Small intestine (tissue), 7 donors: Measurements from ENCODE around the gene ATRX. TPM values are rescaled to one million over a fixed set of nuclear protein-coding genes. Genes with fewer than 3 reads are reported as not detected.
"Not testable (repeated sequence)": the region's sequence is repeated elsewhere in the genome, so short reads cannot be mapped to it uniquely, and the experiment has no call there.

Experiments used
- DNase-seq, 2 donors: peaks; one replicate each; pipeline versions ENCODE4 v3.0.0 to v3.0.0-alpha.2; 2013
- FAIRE-seq: peaks from 2 replicates; lab custom pipeline; 2012; peaks lifted over from hg19 to GRCh38; lab: Jason Lieb, UNC
- H3K27ac ChIP-seq, 3 donors: one replicate each; pipeline ENCODE4 v1.5.1; 2013; ENCODE audit warnings: low read length in 2 of 3, mild to moderate bottlenecking in 2 of 3, control low read depth in 1 of 3, inconsistent platforms in 1 of 3, low read depth in 1 of 3, moderate library complexity in 1 of 3
- H3K27me3 ChIP-seq, 3 donors: one replicate each; pipeline ENCODE4 v1.6.1; 2013; ENCODE audit warnings: low read length in 3 of 3, inconsistent platforms in 1 of 3; ENCODE audit not compliant: control insufficient read depth in 3 of 3, insufficient read depth in 3 of 3
- H3K36me3 ChIP-seq, 3 donors: one replicate each; pipeline ENCODE4 v1.6.1; 2013; ENCODE audit warnings: low read length in 3 of 3, inconsistent platforms in 1 of 3, low read depth in 1 of 3, mild to moderate bottlenecking in 1 of 3, moderate library complexity in 1 of 3; ENCODE audit not compliant: control insufficient read depth in 3 of 3, insufficient read depth in 2 of 3
- H3K4me1 ChIP-seq, 3 donors: one replicate each; pipeline ENCODE4 v1.6.1; 2013; ENCODE audit warnings: low read length in 2 of 3, inconsistent platforms in 1 of 3, low read depth in 1 of 3, mild to moderate bottlenecking in 1 of 3, moderate library complexity in 1 of 3; ENCODE audit not compliant: control insufficient read depth in 3 of 3, insufficient read depth in 2 of 3
- H3K4me3 ChIP-seq, 3 donors: one replicate each; pipeline ENCODE4 v1.5.1; 2013; ENCODE audit warnings: low read length in 3 of 3, control low read depth in 1 of 3, inconsistent platforms in 1 of 3, low read depth in 1 of 3, mild to moderate bottlenecking in 1 of 3, moderate library complexity in 1 of 3
- H3K9me3 ChIP-seq, 2 donors: one replicate each; pipeline ENCODE4 v1.6.1; 2013; ENCODE audit warnings: low read depth in 1 of 2, low read length in 1 of 2; ENCODE audit not compliant: control insufficient read depth in 2 of 2, insufficient read depth in 1 of 2
- WGBS, 3 donors: extraction: QIAGEN DNeasy Blood & Tissue Kit; methylation state at CpG; one replicate each; pipeline ENCODE4 v1.1.7; 2013; 5-methylcytosine and 5-hydroxymethylcytosine counted together
- polyA plus RNA-seq, 4 donors: library from polyadenylated mRNA; stranded (reverse) in 3 of 4; unstranded in 1 of 4; fragments of 200-250 nt in 3 of 4; fragments of 120-200 nt in 1 of 4; gene quantifications; one replicate each; pipeline versions ENCODE4 v1.2.1 to v1.2.3, GENCODE V29; 2013
- donor health status: healthy with polysubstance abuse.
- donor health status: control.
- donor health status: control.
- donor health status: Bipolar disorder and iron deficiency.
- donor health status: healthy.

The ATRX gene
- polyA plus RNA-seq, 4 donors = 6.3 to 35.6 (median 9.4) TPM

GRCh38 chrX:77755561-77755960 is 30.5 kb downstream of the ATRX start:
- no peak for FAIRE-seq
- no peaks in the 10 kb centered on the region for H3K9me3 ChIP-seq
- WGBS, 3 donors = 78 to 98% (median 97%) methylated on average over 6 of the region's 6 CpGs
- no peaks in the 10 kb centered on the region for H3K27me3 ChIP-seq
- no peak overlapping the region for H3K27ac ChIP-seq
- H3K4me1 ChIP-seq = no peaks in the 10 kb centered on the region
- H3K4me3 ChIP-seq = no peak overlapping the region
- no peak for DNase-seq
- peaks cover 0 to 10% (median 0%) of the 10 kb centered on the region in 3 donors for H3K36me3 ChIP-seq

GRCh38 chrX:77753942-77754341 is 32.1 kb downstream of the ATRX start:
- not testable (repeated sequence) for H3K4me3 ChIP-seq, FAIRE-seq, H3K27ac ChIP-seq, H3K9me3 ChIP-seq, H3K36me3 ChIP-seq, DNase-seq, H3K27me3 ChIP-seq, H3K4me1 ChIP-seq
- 88 to 97% (median 95%) methylated on average over 1 of the region's 1 CpG for WGBS, 3 donors

GRCh38 chrX:77749695-77750094 is 36.3 kb downstream of the ATRX start:
- WGBS, 3 donors = 70 to 91% (median 72%) methylated on average over 5 of the region's 5 CpGs
- H3K27me3 ChIP-seq = no peaks in the 10 kb centered on the region
- no peak overlapping the region for H3K4me3 ChIP-seq
- H3K27ac ChIP-seq = no peak overlapping the region
- H3K9me3 ChIP-seq = no peaks in the 10 kb centered on the region
- FAIRE-seq (no peak), DNase-seq (no peak)
- H3K4me1 ChIP-seq = no peaks in the 10 kb centered on the region
- no peaks in the 10 kb centered on the region for H3K36me3 ChIP-seq

GRCh38 chrX:77743720-77744119 is 42.3 kb downstream of the ATRX start:
- Histone ChIP-seq H3K4me3 (no peak overlapping the region), H3K4me1 (peaks cover 0 to 6% (median 0%) of the 10 kb centered on the region in 3 donors), H3K27ac (no peak overlapping the region), H3K27me3 (no peaks in the 10 kb centered on the region), H3K9me3 (no peaks in the 10 kb centered on the region), H3K36me3 (no peaks in the 10 kb centered on the region)
- WGBS, 3 donors = 61 to 66% (median 66%) methylated on average over 2 of the region's 2 CpGs
- FAIRE-seq (no peak), DNase-seq (no peak)

- no peak for DNase-seq
- Histone ChIP-seq H3K4me1 (peaks cover 0 to 6% (median 0%) of the 10 kb centered on the region in 3 donors), H3K27ac (no peak overlapping the region), H3K4me3 (no peak overlapping the region), H3K9me3 (no peaks in the 10 kb centered on the region), H3K36me3 (no peaks in the 10 kb centered on the region), H3K27me3 (no peaks in the 10 kb centered on the region)
- WGBS, 3 donors = 60 to 78% (median 68%) methylated on average over 7 of the region's 7 CpGs
- no peak for FAIRE-seq
Observed at GRCh38 chrX:77742788-77743476, 43.1 kb downstream of the ATRX start.

GRCh38 chrX:77740376-77740905 is 45.6 kb downstream of the ATRX start:
- WGBS, 3 donors = 48 to 61% (median 57%) methylated on average over 2 to 3 of the region's 3 CpGs
- Histone ChIP-seq H3K36me3 (no peaks in the 10 kb centered on the region), H3K4me3 (no peak overlapping the region), H3K27me3 (no peaks in the 10 kb centered on the region), H3K4me1 (peaks cover 0 to 6% (median 0%) of the 10 kb centered on the region in 3 donors), H3K9me3 (no peaks in the 10 kb centered on the region), H3K27ac (no peak overlapping the region)
- FAIRE-seq (no peak), DNase-seq (no peak)

GRCh38 chrX:77733342-77733741 is 52.7 kb downstream of the ATRX start:
- H3K9me3 ChIP-seq = peaks cover 0 to 6% of the 10 kb centered on the region in 2 donors
- no peaks in the 10 kb centered on the region for H3K27me3 ChIP-seq
- H3K27ac ChIP-seq = no peak overlapping the region
- DNase-seq = no peak
- no peak for FAIRE-seq
- no peaks in the 10 kb centered on the region for H3K36me3 ChIP-seq
- H3K4me3 ChIP-seq = no peak overlapping the region
- 88 to 94% (median 91%) methylated on average over 3 of the region's 3 CpGs for WGBS, 3 donors
- H3K4me1 ChIP-seq = no peaks in the 10 kb centered on the region

- DNase-seq = no peak
- 88 to 91% (median 89%) methylated on average over 4 to 7 of the region's 7 CpGs for WGBS, 3 donors
- no peaks in the 10 kb centered on the region for H3K4me1 ChIP-seq
- no peaks in the 10 kb centered on the region for H3K36me3 ChIP-seq
- H3K27ac ChIP-seq = no peak overlapping the region
- H3K9me3 ChIP-seq = peaks cover 0 to 6% of the 10 kb centered on the region in 2 donors
- no peak overlapping the region for H3K4me3 ChIP-seq
- no peaks in the 10 kb centered on the region for H3K27me3 ChIP-seq
- FAIRE-seq = no peak
Observed at GRCh38 chrX:77731821-77732419, 54.1 kb downstream of the ATRX start.
